Astrocyte (in vitro differentiated cells and primary cell): Measurements from ENCODE around the gene KLK4.

Experiments used
- CTCF ChIP-seq: IDR thresholded peaks from 2 replicates; pipeline ENCODE4 v1.5.1; 2011; ENCODE audit warnings: low read depth, mild to moderate bottlenecking, inconsistent platforms, low read length, moderate library complexity; ENCODE audit not compliant: insufficient read depth
- EZH2 ChIP-seq: IDR thresholded peaks from 2 replicates; pipeline ENCODE4 v1.6.1; 2012; ENCODE audit warnings: mild to moderate bottlenecking, low read length, inconsistent platforms; ENCODE audit not compliant: insufficient read depth

DNA sequence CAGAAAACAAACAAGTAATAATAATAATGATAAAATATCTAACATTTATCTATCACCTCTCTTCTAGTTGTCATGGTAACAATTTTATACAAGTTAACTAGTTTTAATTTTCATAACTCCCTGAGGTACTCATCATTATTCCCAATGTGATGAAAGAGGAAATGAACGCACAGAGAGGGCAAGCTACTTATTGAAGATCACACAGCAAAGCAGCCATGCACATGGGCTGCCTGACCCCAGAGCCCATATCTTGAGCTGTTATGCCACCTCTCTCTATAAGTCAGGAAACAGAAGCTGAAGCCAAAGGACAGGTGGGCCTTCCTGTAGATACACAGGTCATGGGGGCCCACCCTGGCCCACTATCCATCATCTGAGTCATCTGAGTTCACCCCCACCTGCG lies 4.9 kb upstream of the KLK4 start:
- no peak for TF ChIP-seq CTCF
- TF ChIP-seq EZH2: no peak
